Activated CD4-positive, alpha-beta memory T cell treated with anti-CD3 and anti-CD28 coated beads for 36 hours (primary cell): ENCODE measurements around the gene P2RY8. TPM values are rescaled to one million over a fixed set of nuclear protein-coding genes. Genes with fewer than 3 reads are reported as not detected.

Source experiments
- CTCF ChIA-PET: fragments of 350-600 bp; sonication (Branson Sonifier 250); formaldehyde crosslinking; loops from one replicate; lab custom pipeline; 2021; ENCODE audit warnings: antibody characterized with exemption, inconsistent platforms; lab: Charles Lee
- POLR2A ChIA-PET: fragments of 350-600 bp; sonication (Branson Sonifier 250); formaldehyde crosslinking; loops from one replicate; lab custom pipeline; 2021; ENCODE audit warnings: antibody characterized with exemption; lab: Charles Lee
- DNase-seq: peaks from one replicate; pipeline ENCODE4 v3.0.0-alpha.2; 2020
- H3K27ac Mint-ChIP-seq: one replicate; pipeline ENCODE4 v1.8.0; 2021; ENCODE audit warnings: mixed read lengths
- H3K27me3 Mint-ChIP-seq: one replicate; pipeline ENCODE4 v1.8.0; 2021; ENCODE audit warnings: mixed read lengths
- H3K36me3 Mint-ChIP-seq: one replicate; pipeline ENCODE4 v1.8.0; 2021; ENCODE audit warnings: mixed read lengths
- H3K4me1 Mint-ChIP-seq: one replicate; pipeline ENCODE4 v1.8.0; 2021; ENCODE audit warnings: low read depth, mixed read lengths
- H3K4me3 Mint-ChIP-seq: one replicate; pipeline ENCODE4 v1.8.0; 2021; ENCODE audit warnings: mild to moderate bottlenecking, mixed read lengths
- H3K9me3 Mint-ChIP-seq: one replicate; pipeline ENCODE4 v1.8.0; 2021; ENCODE audit warnings: mixed read lengths
- intact Hi-C: fragments of 100-400 bp; cut with micrococcal nuclease; formaldehyde crosslinking; loops from one replicate; pipeline ENCODE4 v1.15.1; 2023
- total RNA-seq, 2 experiments: library from RNA; stranded (reverse); gene quantifications; one replicate each; pipeline ENCODE4 v1.2.3, GENCODE V29; 2021

The P2RY8 gene
- total RNA-seq, 2 experiments from 2014 or later: 30.2 to 32.7 TPM

GRCh38 chrX:1464041-1464970 lies 72.7 kb downstream of the P2RY8 start:
- H3K9me3 Mint-ChIP-seq: no peaks in the 10 kb centered on the region
- peak overlapping the region; percentile 96 for H3K27ac Mint-ChIP-seq
- CTCF ChIA-PET: no interaction called here
- H3K27me3 Mint-ChIP-seq: no peaks in the 10 kb centered on the region
- POLR2A ChIA-PET: no interaction called here
- H3K36me3 Mint-ChIP-seq: peaks cover 34% of the 10 kb centered on the region
- peak overlapping the region; percentile 55 for H3K4me3 Mint-ChIP-seq
- peaks cover 71% of the 10 kb centered on the region for H3K4me1 Mint-ChIP-seq
- intact Hi-C loops: loop anchor here (5.0 kb wide), 1 partner anchor 1248 kb away; no protein-coding TSS in a partner anchor
- peak; percentile 54 for DNase-seq

- peaks cover 68% of the 10 kb centered on the region for H3K4me1 Mint-ChIP-seq
- no peaks in the 10 kb centered on the region for H3K27me3 Mint-ChIP-seq
- H3K36me3 Mint-ChIP-seq: peaks cover 34% of the 10 kb centered on the region
- H3K4me3 Mint-ChIP-seq: peak overlapping the region; percentile 61
- DNase-seq: peak; percentile 9
- ChIA-PET POLR2A (no interaction called here), CTCF (no interaction called here)
- H3K27ac Mint-ChIP-seq: peak overlapping the region; percentile 96
- H3K9me3 Mint-ChIP-seq: no peaks in the 10 kb centered on the region
- intact Hi-C loops: loop anchor here (1.0 to 5.0 kb wide), 4 partner anchors 8 to 1249 kb away; no protein-coding TSS in a partner anchor
Measured at GRCh38 chrX:1463581-1463980, 73.4 kb downstream of the P2RY8 start.

GRCh38 chrX:1462596-1463251 lies 74.3 kb downstream of the P2RY8 start:
- CTCF ChIA-PET: no interaction called here
- intact Hi-C loops: loop anchor here (1.0 to 5.0 kb wide), 7 partner anchors 9 to 1250 kb away; partner anchors contain the start of gene P2RY8
- Mint-ChIP-seq H3K9me3 (no peaks in the 10 kb centered on the region), H3K4me3 (peak overlapping the region; percentile 61), H3K27ac (peak overlapping the region; percentile 96), H3K36me3 (peaks cover 30% of the 10 kb centered on the region), H3K4me1 (peaks cover 60% of the 10 kb centered on the region), H3K27me3 (no peaks in the 10 kb centered on the region)
- DNase-seq: peak; percentile 89
- POLR2A ChIA-PET: no interaction called here

- Mint-ChIP-seq H3K9me3 (no peaks in the 10 kb centered on the region), H3K4me1 (peaks cover 55% of the 10 kb centered on the region), H3K4me3 (peak overlapping the region; percentile 4), H3K27me3 (no peaks in the 10 kb centered on the region), H3K36me3 (peaks cover 26% of the 10 kb centered on the region), H3K27ac (peak overlapping the region; percentile 96)
- CTCF ChIA-PET: no interaction called here
- POLR2A ChIA-PET: no interaction called here
- intact Hi-C loops: loop anchor here (1.0 to 5.0 kb wide), 6 partner anchors 9 to 1250 kb away; partner anchors contain the start of gene P2RY8
- no peak for DNase-seq
Measured at GRCh38 chrX:1462110-1462509, 74.9 kb downstream of the P2RY8 start.

GRCh38 chrX:1455948-1456280 lies 81.1 kb downstream of the P2RY8 start:
- Mint-ChIP-seq H3K27ac (no peak overlapping the region), H3K4me1 (peaks cover 15% of the 10 kb centered on the region), H3K27me3 (no peaks in the 10 kb centered on the region), H3K9me3 (no peaks in the 10 kb centered on the region), H3K36me3 (no peaks in the 10 kb centered on the region), H3K4me3 (no peak overlapping the region)
- DNase-seq: no peak
- POLR2A ChIA-PET: no interaction called here
- intact Hi-C loops: no loop called here
- CTCF ChIA-PET: no interaction called here

- H3K27me3 Mint-ChIP-seq: no peaks in the 10 kb centered on the region
- peak overlapping the region; percentile 64 for H3K27ac Mint-ChIP-seq
- H3K4me1 Mint-ChIP-seq: peaks cover 19% of the 10 kb centered on the region
- ChIA-PET CTCF (no interaction called here), POLR2A (no interaction called here)
- peak overlapping the region; percentile 52 for H3K4me3 Mint-ChIP-seq
- peaks cover 3% of the 10 kb centered on the region for H3K9me3 Mint-ChIP-seq
- peaks cover 9% of the 10 kb centered on the region for H3K36me3 Mint-ChIP-seq
- intact Hi-C loops: loop anchor here (1.0 to 5.0 kb wide), 13 partner anchors 8 to 1176 kb away; partner anchors contain the start of genes AKAP17A, GTPBP6 and SLC25A6
- DNase-seq: peak; percentile 95
Measured at GRCh38 chrX:1453951-1454785, 82.8 kb downstream of the P2RY8 start.

GRCh38 chrX:1453395-1453783 lies 83.6 kb downstream of the P2RY8 start:
- DNase-seq: no peak
- H3K27ac Mint-ChIP-seq: peak overlapping the region; percentile 92
- H3K4me1 Mint-ChIP-seq: peaks cover 19% of the 10 kb centered on the region
- intact Hi-C loops: loop anchor here (1.0 to 5.0 kb wide), 12 partner anchors 9 to 1177 kb away; partner anchors contain the start of genes AKAP17A, GTPBP6 and SLC25A6
- ChIA-PET CTCF (no interaction called here), POLR2A (no interaction called here)
- H3K9me3 Mint-ChIP-seq: peaks cover 11% of the 10 kb centered on the region
- no peaks in the 10 kb centered on the region for H3K27me3 Mint-ChIP-seq
- peak overlapping the region; percentile 80 for H3K4me3 Mint-ChIP-seq
- peaks cover 17% of the 10 kb centered on the region for H3K36me3 Mint-ChIP-seq

- H3K4me3 Mint-ChIP-seq: peak within 1 kb of the TSS; percentile 91
- CTCF ChIA-PET: no interaction called here
Measured at GRCh38 chrX:1452516-1453394, 84.2 kb downstream of the P2RY8 start, which contains the start of gene ASMTL. ASMTL (minus strand) TSS chrX:1452909; CDS start chrX:1452840, 69 bp downstream.

GRCh38 chrX:1451661-1452515 lies 85.1 kb downstream of the P2RY8 start:
- intact Hi-C loops: loop anchor here (2.0 to 5.0 kb wide), 4 partner anchors 130 to 1133 kb away; partner anchors contain the start of gene GTPBP6
- ChIA-PET POLR2A (no interaction called here), CTCF (no interaction called here)
- H3K36me3 Mint-ChIP-seq: peaks cover 32% of the 10 kb centered on the region
- peaks cover 26% of the 10 kb centered on the region for H3K9me3 Mint-ChIP-seq
- DNase-seq: peak; percentile 22
- no peaks in the 10 kb centered on the region for H3K27me3 Mint-ChIP-seq
- H3K4me3 Mint-ChIP-seq: peak overlapping the region; percentile 91
- peak overlapping the region; percentile 92 for H3K27ac Mint-ChIP-seq
- peaks cover 19% of the 10 kb centered on the region for H3K4me1 Mint-ChIP-seq

More at GRCh38 chrX:1452516-1453394, 84.2 kb downstream of the P2RY8 start, which contains the start of gene ASMTL:
- peaks cover 23% of the 10 kb centered on the region for H3K36me3 Mint-ChIP-seq
- H3K27me3 Mint-ChIP-seq: no peaks in the 10 kb centered on the region
- peaks cover 17% of the 10 kb centered on the region for H3K9me3 Mint-ChIP-seq
- H3K27ac Mint-ChIP-seq: peak within 1 kb of the TSS; percentile 92
- DNase-seq: peak; percentile 100
- POLR2A ChIA-PET: no interaction called here
- H3K4me1 Mint-ChIP-seq: peaks cover 19% of the 10 kb centered on the region
- intact Hi-C loops: loop anchor here (1.0 to 5.0 kb wide), 12 partner anchors 10 to 1178 kb away; partner anchors contain the start of genes AKAP17A, GTPBP6 and SLC25A6

GRCh38 chrX:1451251-1451660 lies 85.7 kb downstream of the P2RY8 start:
- intact Hi-C loops: loop anchor here (5.0 kb wide), 2 partner anchors 129 to 244 kb away; no protein-coding TSS in a partner anchor
- H3K27ac Mint-ChIP-seq: no peak overlapping the region
- ChIA-PET CTCF (no interaction called here), POLR2A (no interaction called here)
- peak; percentile 12 for DNase-seq
- peak overlapping the region; percentile 91 for H3K4me3 Mint-ChIP-seq
- H3K36me3 Mint-ChIP-seq: peaks cover 36% of the 10 kb centered on the region
- H3K27me3 Mint-ChIP-seq: no peaks in the 10 kb centered on the region
- peaks cover 29% of the 10 kb centered on the region for H3K9me3 Mint-ChIP-seq
- H3K4me1 Mint-ChIP-seq: peaks cover 19% of the 10 kb centered on the region
